ENCODE results near the gene PSD. TPM values are rescaled to one million over a fixed set of nuclear protein-coding genes. Genes with fewer than 3 reads are reported as not detected.
"Not testable (repeated sequence)": the region's sequence is repeated elsewhere in the genome, so short reads cannot be mapped to it uniquely, and the experiment has no call there.

Gene PSD
- total and polyA plus RNA-seq, 12 donors = 0.19 to 1.5 (median 0.42) TPM; not detected in 1

- ATAC-seq (no peak), DNase-seq (no peak)
- intact Hi-C loops (cut with DNase I) = loop anchor here in 1 of 10 donors (10.0 kb wide), 1 partner anchor 64 kb away; the partner anchor contains the start of gene NFKB2
- 85% methylated on average over 4 of the region's 4 CpGs for WGBS, 2 donors
- H3K4me3 ChIP-seq = no peak overlapping the region
- peaks cover 0 to 12% (median 0%) of the 10 kb centered on the region in 9 donors for H3K36me3 ChIP-seq
- no peak for TF ChIP-seq CTCF (IDR thresholded peaks at IDR 0.05)
- H3K27me3 ChIP-seq = no peaks in the 10 kb centered on the region
- no peaks in the 10 kb centered on the region for H3K9me3 ChIP-seq
- peaks cover 0 to 61% (median 12%) of the 10 kb centered on the region in 9 donors for H3K4me1 ChIP-seq
- H3K27ac ChIP-seq = no peak overlapping the region
These were observed 40.1 kb upstream of the PSD start for GRCh38 chr10:102458656-102459055.

- Histone ChIP-seq H3K4me1 (peaks cover 0 to 63% (median 12%) of the 10 kb centered on the region in 9 donors), H3K9me3 (no peaks in the 10 kb centered on the region), H3K4me3 (no peak overlapping the region), H3K27me3 (no peaks in the 10 kb centered on the region), H3K27ac (no peak overlapping the region), H3K36me3 (peaks cover 0 to 12% (median 0%) of the 10 kb centered on the region in 9 donors)
- no peak for DNase-seq
- no peak for TF ChIP-seq CTCF (IDR thresholded peaks at IDR 0.05)
- WGBS, 2 donors = 82 to 86% methylated on average over 9 of the region's 9 CpGs
- intact Hi-C loops (cut with DNase I) = loop anchor here in 1 of 10 donors (10.0 kb wide), 1 partner anchor 63 kb away; the partner anchor contains the start of gene NFKB2
- ATAC-seq = no peak
These were observed 39.1 kb upstream of the PSD start for GRCh38 chr10:102457591-102458150.

GRCh38 chr10:102455893-102456471 is 37.4 kb upstream of the PSD start:
- ATAC-seq = peak in 1 of 8 donors; percentile 28
- Histone ChIP-seq H3K27me3 (no peaks in the 10 kb centered on the region), H3K9me3 (no peaks in the 10 kb centered on the region), H3K27ac (peak overlapping the region in 1 of 10 donors; percentile 68), H3K4me1 (peaks cover 0 to 63% (median 13%) of the 10 kb centered on the region in 9 donors), H3K36me3 (peaks cover 0 to 12% (median 0%) of the 10 kb centered on the region in 9 donors), H3K4me3 (no peak overlapping the region)
- no peak for TF ChIP-seq CTCF (IDR thresholded peaks at IDR 0.05)
- no peak for DNase-seq
- WGBS, 2 donors = 84 to 86% methylated on average over 7 of the region's 7 CpGs
- intact Hi-C loops (cut with DNase I) = loop anchor here in 1 of 10 donors (10.0 kb wide), 1 partner anchor 61 kb away; the partner anchor contains the start of gene NFKB2

GRCh38 chr10:102454662-102455487 is 36.3 kb upstream of the PSD start:
- ATAC-seq, H3K27me3 ChIP-seq, DNase-seq, H3K4me3 ChIP-seq, H3K9me3 ChIP-seq: not testable (repeated sequence)
- Histone ChIP-seq H3K4me1 (peaks cover under 1 to 64% (median 15%) of the 10 kb centered on the region in 9 donors), H3K36me3 (peaks cover 0 to 12% (median 0%) of the 10 kb centered on the region in 9 donors), H3K27ac (peak overlapping the region in 1 of 10 donors; percentile 68)
- intact Hi-C loops (cut with DNase I) = loop anchor here in 1 of 10 donors (10.0 kb wide), 1 partner anchor 60 kb away; the partner anchor contains the start of gene NFKB2
- WGBS, 2 donors = 77 to 78% methylated on average over 13 of the region's 13 CpGs

Measured in heart right ventricle (tissue), 16 donors.